Endothelial cell of umbilical vein (primary cell): Measurements from ENCODE around the gene XPO5.

Source experiments
- CTCF ChIP-seq, 2 donors: IDR thresholded peaks; 1 replicate in 1 of 2; 2 replicates in 1 of 2; pipeline ENCODE4 v1.5.1; 2011; ENCODE audit warnings: low read length in 2 of 2, mild to moderate bottlenecking in 2 of 2, moderate library complexity in 2 of 2, control low read depth in 1 of 2, inconsistent platforms in 1 of 2, low read depth in 1 of 2; ENCODE audit not compliant: insufficient read depth in 1 of 2; ENCODE audit errors: extremely low read depth in 1 of 2
- EZH2 ChIP-seq: IDR thresholded peaks from 2 replicates; pipeline ENCODE4 v1.6.1; 2012; ENCODE audit warnings: borderline replicate concordance, low read depth, mild to moderate bottlenecking, moderate library complexity, low read length, inconsistent platforms; ENCODE audit not compliant: severe bottlenecking
- FOS ChIP-seq: IDR thresholded peaks from 2 replicates; pipeline ENCODE4 v1.6.1; 2011; ENCODE audit warnings: mild to moderate bottlenecking, low read length, moderate library complexity, borderline replicate concordance; ENCODE audit not compliant: insufficient read depth
- JUN ChIP-seq: IDR thresholded peaks from 2 replicates; pipeline ENCODE4 v1.6.1; 2011; ENCODE audit warnings: borderline replicate concordance, low read depth; ENCODE audit not compliant: insufficient read length, insufficient read depth
- MAX ChIP-seq: IDR thresholded peaks from 2 replicates; pipeline ENCODE4 v1.6.1; 2011; ENCODE audit not compliant: insufficient read depth, insufficient read length
- POLR2A ChIP-seq: IDR thresholded peaks from 2 replicates; pipeline ENCODE4 v1.6.1; 2012; ENCODE audit warnings: low read depth, mild to moderate bottlenecking, control low read depth, low read length

- no peak for TF ChIP-seq MAX
- TF ChIP-seq POLR2A: no peak
- no peak for TF ChIP-seq FOS
- no peak for TF ChIP-seq CTCF (IDR thresholded peaks at IDR 0.05; ENCODE audit: extremely low read depth in 1 of 2, insufficient read depth in 1 of 2, low read depth in 1 of 2, low read length in 2 of 2)
- no peak for TF ChIP-seq JUN
- no peak for TF ChIP-seq EZH2
Measured at GRCh38 chr6:43472515-43472914, 103.3 kb downstream of the XPO5 start.
